ENCODE measurements around the gene NPIPB6.
"Not testable (repeated sequence)": the region's sequence is repeated elsewhere in the genome, so short reads cannot be mapped to it uniquely, and the experiment has no call there.

NPIPB6 gene

GRCh38 chr16:28363408-28363807 is at the start of gene NPIPB6:
Gene NPIPB6 (minus strand): TSS chr16:28363508. CDS start chr16:28362822, 686 bp downstream.
- DNase-seq, result not testable (repeated sequence)

- DNase-seq, result not testable (repeated sequence)
Measured at GRCh38 chr16:28403220-28404072, 40.1 kb upstream of the NPIPB6 start, which contains the start of gene EIF3CL. Gene EIF3CL (minus strand): TSS chr16:28403841. CDS start chr16:28403618, 223 bp downstream.

- DNase-seq, result not testable (repeated sequence)
Measured at GRCh38 chr16:28392054-28392453, 28.7 kb upstream of the NPIPB6 start.

- not testable (repeated sequence) for DNase-seq
Measured at GRCh38 chr16:28382177-28382867, 19.0 kb upstream of the NPIPB6 start.

- not testable (repeated sequence) for DNase-seq
Measured at GRCh38 chr16:28377822-28378221, 14.5 kb upstream of the NPIPB6 start.

- not testable (repeated sequence) for DNase-seq
Measured at GRCh38 chr16:28377108-28377625, 13.9 kb upstream of the NPIPB6 start.

- not testable (repeated sequence) for DNase-seq
Measured at GRCh38 chr16:28375115-28375514, 11.8 kb upstream of the NPIPB6 start.

GRCh38 chr16:28374281-28374680 is 11.0 kb upstream of the NPIPB6 start:
- not testable (repeated sequence) for DNase-seq

- DNase-seq, result not testable (repeated sequence)
Measured at GRCh38 chr16:28367926-28368325, 4.6 kb upstream of the NPIPB6 start.

GRCh38 chr16:28364268-28365173 is 1.2 kb upstream of the NPIPB6 start:
- not testable (repeated sequence) for DNase-seq

GRCh38 chr16:28362600-28362999 is 708 bp downstream of the NPIPB6 start:
- not testable (repeated sequence) for DNase-seq

GRCh38 chr16:28338230-28338629 is 25.1 kb downstream of the NPIPB6 start:
- not testable (repeated sequence) for DNase-seq

- not testable (repeated sequence) for DNase-seq
Measured at GRCh38 chr16:28336940-28337710, 26.2 kb downstream of the NPIPB6 start.

- DNase-seq, result not testable (repeated sequence)
Measured at GRCh38 chr16:28335678-28336077, 27.6 kb downstream of the NPIPB6 start.

GRCh38 chr16:28332632-28333031 is 30.7 kb downstream of the NPIPB6 start:
- not testable (repeated sequence) for DNase-seq

- not testable (repeated sequence) for DNase-seq
Measured at GRCh38 chr16:28330981-28331380, 32.3 kb downstream of the NPIPB6 start.

- peak; percentile 26 for DNase-seq
Measured at GRCh38 chr16:28330232-28330631, 33.1 kb downstream of the NPIPB6 start.

GRCh38 chr16:28326881-28327610 is 36.3 kb downstream of the NPIPB6 start:
- DNase-seq, result peak; percentile 83

- no peak for DNase-seq
Measured at GRCh38 chr16:28324887-28325279, 38.4 kb downstream of the NPIPB6 start.

- no peak for DNase-seq
Measured at GRCh38 chr16:28324235-28324886, 38.9 kb downstream of the NPIPB6 start.
